DMS79 (cell line): ENCODE results near the gene DAPK2.

Experiments used
- DNase-seq: peaks from one replicate; lab custom pipeline; 2025; lab: John Stamatoyannopoulos, UW

The DAPK2 gene

GRCh38 chr15:63892794-63893441 is 153.4 kb downstream of the DAPK2 start:
- no peak for DNase-seq

- DNase-seq: no peak
These were observed 154.5 kb downstream of the DAPK2 start for GRCh38 chr15:63891768-63892133.

GRCh38 chr15:63891079-63891767 is 155.1 kb downstream of the DAPK2 start:
- no peak for DNase-seq

GRCh38 chr15:63890617-63891016 is 155.7 kb downstream of the DAPK2 start:
- DNase-seq: no peak

GRCh38 chr15:63889831-63890230 is 156.5 kb downstream of the DAPK2 start:
- DNase-seq: no peak

- DNase-seq: no peak
These were observed 157.5 kb downstream of the DAPK2 start for GRCh38 chr15:63888823-63889222.

GRCh38 chr15:63888146-63888545 is 158.1 kb downstream of the DAPK2 start:
- no peak for DNase-seq

GRCh38 chr15:63887630-63888029 is 158.7 kb downstream of the DAPK2 start:
- DNase-seq: no peak

GRCh38 chr15:63884953-63885352 is 161.3 kb downstream of the DAPK2 start:
- DNase-seq: no peak

GRCh38 chr15:63881431-63881830 is 164.9 kb downstream of the DAPK2 start:
- no peak for DNase-seq

GRCh38 chr15:63880744-63881143 is 165.5 kb downstream of the DAPK2 start:
- no peak for DNase-seq

GRCh38 chr15:63879995-63880394 is 166.3 kb downstream of the DAPK2 start:
- DNase-seq: no peak

- no peak for DNase-seq
These were observed 167.1 kb downstream of the DAPK2 start for GRCh38 chr15:63879211-63879610.

GRCh38 chr15:63877713-63878271 is 168.5 kb downstream of the DAPK2 start:
- DNase-seq: peak; percentile 63

GRCh38 chr15:63876085-63876662 is 170.1 kb downstream of the DAPK2 start:
- no peak for DNase-seq

- no peak for DNase-seq
These were observed 171.7 kb downstream of the DAPK2 start for GRCh38 chr15:63874616-63875015.

- DNase-seq: no peak
These were observed 173.3 kb downstream of the DAPK2 start for GRCh38 chr15:63872759-63873510.

GRCh38 chr15:63870487-63871209 is 175.6 kb downstream of the DAPK2 start:
- DNase-seq: no peak

- no peak for DNase-seq
These were observed 176.3 kb downstream of the DAPK2 start for GRCh38 chr15:63870043-63870394.

- DNase-seq: no peak
These were observed 176.8 kb downstream of the DAPK2 start for GRCh38 chr15:63869371-63870042.

- DNase-seq: no peak
These were observed 182.1 kb downstream of the DAPK2 start for GRCh38 chr15:63864186-63864585.
